ENCODE results near the gene TET1. TPM values are rescaled to one million over a fixed set of nuclear protein-coding genes. Genes with fewer than 3 reads are reported as not detected.
"Not testable (repeated sequence)": the region's sequence is repeated elsewhere in the genome, so short reads cannot be mapped to it uniquely, and the experiment has no call there.

Gene TET1
- polyA plus RNA-seq (2013, experiment 1 of 2): 17.2 TPM
- polyA plus RNA-seq (2013, experiment 2 of 2): 17.2 TPM

DNA sequence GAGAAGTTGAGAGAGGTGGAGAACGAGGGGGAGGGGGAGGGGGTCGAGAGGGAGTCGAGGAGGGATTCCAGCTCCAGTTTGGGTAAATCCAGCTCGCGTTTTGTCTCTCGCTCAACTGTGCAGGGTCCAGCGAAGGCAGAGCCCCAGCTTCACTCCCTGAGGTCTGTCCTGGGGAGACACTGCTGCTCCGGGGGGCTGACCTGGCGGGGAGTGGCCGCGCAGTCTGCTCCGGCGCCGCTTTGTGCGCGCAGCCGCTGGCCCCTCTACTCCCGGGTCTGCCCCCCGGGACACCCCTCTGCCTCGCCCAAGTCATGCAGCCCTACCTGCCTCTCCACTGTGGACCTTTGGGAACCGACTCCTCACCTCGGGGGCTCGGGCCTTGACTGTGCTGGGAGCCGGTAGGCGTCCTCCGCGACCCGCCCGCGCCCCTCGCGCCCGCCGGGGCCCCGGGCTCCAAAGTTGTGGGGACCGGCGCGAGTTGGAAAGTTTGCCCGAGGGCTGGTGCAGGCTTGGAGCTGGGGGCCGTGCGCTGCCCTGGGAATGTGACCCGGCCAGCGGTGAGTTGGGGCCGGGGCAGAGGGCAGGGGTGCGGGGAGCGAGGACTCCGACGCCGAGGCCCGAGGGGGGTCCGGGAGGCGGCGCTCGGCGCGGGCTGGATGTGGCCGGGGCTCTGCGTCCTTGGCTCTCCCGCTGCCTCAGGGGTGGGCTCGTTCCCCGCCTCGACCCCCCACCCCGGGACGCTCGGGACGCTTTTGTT is at the start of gene TET1:
TSS of gene TET1 (plus strand) at position 152 of the 757 bp plus-strand sequence. CDS start 12,002 bp downstream, outside the sequence.
- H3K9me3 ChIP-seq (replicated peaks in 1 of 2; ENCODE audit: control insufficient read depth in 2 of 2, insufficient read depth in 1 of 2, low read depth in 1 of 2, low read length in 2 of 2): no peaks in the 10 kb centered on the region
- no CpG with 5 or more reads among the region's 66 CpGs for WGBS, 2 donors (ENCODE audit: extremely low coverage in 2 of 2, insufficient read length in 2 of 2, insufficient replicate concordance in 1 of 2)
- H4K8ac ChIP-seq (ENCODE audit: low read depth, low read length): no peak within 1 kb of the TSS
- no peaks in the 10 kb centered on the region for H3K79me1 ChIP-seq (ENCODE audit: low read depth, low read length)
- peak within 1 kb of the TSS; percentile 98 for H3K18ac ChIP-seq (ENCODE audit: low read length)
- no peak within 1 kb of the TSS for H4K91ac ChIP-seq (ENCODE audit: low read depth, low read length, poor library complexity)
- peak within 1 kb of the TSS; percentile 96 for H3K23ac ChIP-seq (ENCODE audit: low read depth, low read length, poor library complexity)
- peak within 1 kb of the TSS; percentile 25 for H2BK120ac ChIP-seq (ENCODE audit: low read depth, low read length)
- peak within 1 kb of the TSS; percentile 63 for H2BK12ac ChIP-seq (ENCODE audit: low read length)
- H3K4me1 ChIP-seq (ENCODE audit: control insufficient read depth in 2 of 2, insufficient read depth in 1 of 2, low read depth in 1 of 2, low read length in 2 of 2): peaks cover 2 to 6% of the 10 kb centered on the region in 2 donors
- H2BK15ac ChIP-seq (ENCODE audit: low read length): no peak within 1 kb of the TSS
- peak within 1 kb of the TSS; percentile 92 for H2AFZ ChIP-seq (ENCODE audit: low read length)
- peaks cover 0 to 12% of the 10 kb centered on the region in 2 donors for H3K36me3 ChIP-seq (replicated peaks in 1 of 2; ENCODE audit: control insufficient read depth in 2 of 2, insufficient read depth in 2 of 2, low read length in 2 of 2)
- no peaks in the 10 kb centered on the region for H3K27me3 ChIP-seq (ENCODE audit: control insufficient read depth in 3 of 3, insufficient read depth in 3 of 3, low read depth in 1 of 3, low read length in 3 of 3)
- no peak within 1 kb of the TSS for H3K4ac ChIP-seq (ENCODE audit: low read length)
- DNase-seq (ENCODE audit: low spot score): peak; percentile 90
- H3K27ac ChIP-seq (replicated peaks; ENCODE audit: low read length): peak within 1 kb of the TSS; percentile 70
- H3K4me2 ChIP-seq (ENCODE audit: insufficient read depth, low read length, poor library complexity, severe bottlenecking): peak within 1 kb of the TSS; percentile 72
- H3K14ac ChIP-seq (ENCODE audit: low read length): peak within 1 kb of the TSS; percentile 96
- peak within 1 kb of the TSS; percentile 92 for H3K9ac ChIP-seq (ENCODE audit: low read depth, low read length, poor library complexity)
- peak within 1 kb of the TSS; percentile 85 for H2AK5ac ChIP-seq (ENCODE audit: low read depth, low read length)
- H2BK5ac ChIP-seq (ENCODE audit: low read length): peak within 1 kb of the TSS; percentile 98
- peak within 1 kb of the TSS; percentile 80 to 100 for H3K4me3 ChIP-seq (ENCODE audit: low read length in 2 of 2)

DNA sequence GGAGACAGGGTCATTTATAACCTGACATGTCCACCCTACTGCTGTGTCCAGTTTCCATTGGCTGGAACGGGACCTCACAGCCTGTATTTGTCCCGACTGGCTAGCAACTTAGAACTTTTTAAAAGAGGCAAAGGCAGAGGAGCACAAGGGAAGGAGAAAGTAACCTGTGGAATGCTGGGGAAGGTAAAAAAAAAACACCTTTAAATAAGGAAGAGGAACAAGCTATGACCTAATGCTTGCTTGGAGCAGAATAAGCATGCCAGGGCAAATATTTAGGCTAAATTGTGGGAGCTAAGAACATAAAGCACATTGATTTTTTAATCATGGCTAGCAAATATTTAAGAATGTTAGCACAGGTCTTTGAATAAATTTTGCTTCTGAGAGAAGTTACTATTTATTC is 43.9 kb upstream of the TET1 start:
- not testable (repeated sequence) for H4K8ac ChIP-seq (ENCODE audit: low read depth, low read length); H3K27ac ChIP-seq (replicated peaks; ENCODE audit: low read length); H3K18ac ChIP-seq (ENCODE audit: low read length); H3K4me3 ChIP-seq (ENCODE audit: low read length in 2 of 2); H2AFZ ChIP-seq (ENCODE audit: low read length); H3K14ac ChIP-seq (ENCODE audit: low read length); H3K9me3 ChIP-seq (replicated peaks in 1 of 2; ENCODE audit: control insufficient read depth in 2 of 2, insufficient read depth in 1 of 2, low read depth in 1 of 2, low read length in 2 of 2); H3K9ac ChIP-seq (ENCODE audit: low read depth, low read length, poor library complexity); H4K91ac ChIP-seq (ENCODE audit: low read depth, low read length, poor library complexity); H3K36me3 ChIP-seq (replicated peaks in 1 of 2; ENCODE audit: control insufficient read depth in 2 of 2, insufficient read depth in 2 of 2, low read length in 2 of 2); DNase-seq (ENCODE audit: low spot score); H2AK5ac ChIP-seq (ENCODE audit: low read depth, low read length); H2BK5ac ChIP-seq (ENCODE audit: low read length); H3K27me3 ChIP-seq (ENCODE audit: control insufficient read depth in 3 of 3, insufficient read depth in 3 of 3, low read depth in 1 of 3, low read length in 3 of 3); H3K23ac ChIP-seq (ENCODE audit: low read depth, low read length, poor library complexity); H2BK15ac ChIP-seq (ENCODE audit: low read length); H3K4me2 ChIP-seq (ENCODE audit: insufficient read depth, low read length, poor library complexity, severe bottlenecking); H3K4ac ChIP-seq (ENCODE audit: low read length); H2BK120ac ChIP-seq (ENCODE audit: low read depth, low read length); H3K79me1 ChIP-seq (ENCODE audit: low read depth, low read length); H3K4me1 ChIP-seq (ENCODE audit: control insufficient read depth in 2 of 2, insufficient read depth in 1 of 2, low read depth in 1 of 2, low read length in 2 of 2); H2BK12ac ChIP-seq (ENCODE audit: low read length)
- WGBS, 2 donors (ENCODE audit: extremely low coverage in 2 of 2, insufficient read length in 2 of 2, insufficient replicate concordance in 1 of 2): no CpG with 5 or more reads among the region's 2 CpGs

DNA sequence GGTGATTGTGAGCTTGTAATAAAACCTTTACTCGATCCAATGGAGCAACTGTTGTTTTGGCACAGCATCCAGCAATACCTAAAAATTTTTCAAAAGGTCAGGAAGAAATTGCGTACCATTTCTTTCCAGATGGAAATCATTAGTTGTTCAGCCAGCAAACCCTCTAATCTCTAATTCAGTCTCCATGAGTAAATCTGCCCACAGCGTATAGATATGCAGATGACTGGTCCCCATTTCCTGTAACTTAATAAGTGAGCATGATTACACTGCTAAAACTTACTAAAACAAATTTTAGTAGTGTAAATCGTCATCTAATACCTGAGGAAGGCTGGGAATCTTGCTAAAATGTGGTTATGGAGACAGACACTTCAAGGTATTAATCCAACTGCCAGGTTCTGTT is 43.4 kb upstream of the TET1 start:
- H3K4ac ChIP-seq (ENCODE audit: low read length): no peak overlapping the region
- no peak overlapping the region for H2BK120ac ChIP-seq (ENCODE audit: low read depth, low read length)
- H3K27ac ChIP-seq (replicated peaks; ENCODE audit: low read length): no peak overlapping the region

DNA sequence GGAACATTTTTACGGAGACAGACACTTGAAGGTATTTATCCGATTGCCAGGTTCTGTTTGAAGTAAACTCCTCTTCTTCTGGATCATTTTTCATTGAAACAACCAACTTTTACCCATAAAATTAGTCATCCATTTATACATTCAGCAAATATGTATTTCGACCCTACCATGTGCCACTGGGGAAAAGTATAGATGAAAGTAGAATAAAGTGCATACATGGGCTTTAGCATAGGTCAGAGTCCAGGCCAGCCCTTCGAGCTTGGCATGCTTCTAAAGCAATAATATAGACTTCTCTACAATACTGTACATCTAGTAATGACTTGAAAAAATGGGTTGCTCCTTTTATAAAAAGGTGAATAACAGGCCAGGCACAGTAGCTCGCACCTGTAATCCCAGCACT is 42.9 kb upstream of the TET1 start:
- Histone ChIP-seq H3K36me3 (replicated peaks in 1 of 2; ENCODE audit: control insufficient read depth in 2 of 2, insufficient read depth in 2 of 2, low read length in 2 of 2) (peaks cover 0 to 13% of the 10 kb centered on the region in 2 donors), H2BK120ac (ENCODE audit: low read depth, low read length) (no peak overlapping the region), H3K4me3 (ENCODE audit: low read length in 2 of 2) (no peak overlapping the region), H2BK12ac (ENCODE audit: low read length) (no peak overlapping the region), H2AK5ac (ENCODE audit: low read depth, low read length) (no peak overlapping the region), H3K14ac (ENCODE audit: low read length) (no peak overlapping the region), H3K27me3 (ENCODE audit: control insufficient read depth in 3 of 3, insufficient read depth in 3 of 3, low read depth in 1 of 3, low read length in 3 of 3) (no peaks in the 10 kb centered on the region), H3K9ac (ENCODE audit: low read depth, low read length, poor library complexity) (no peak overlapping the region), H3K79me1 (ENCODE audit: low read depth, low read length) (no peaks in the 10 kb centered on the region), H2BK15ac (ENCODE audit: low read length) (no peak overlapping the region), H3K18ac (ENCODE audit: low read length) (no peak overlapping the region), H3K4me1 (ENCODE audit: control insufficient read depth in 2 of 2, insufficient read depth in 1 of 2, low read depth in 1 of 2, low read length in 2 of 2) (no peaks in the 10 kb centered on the region), H4K8ac (ENCODE audit: low read depth, low read length) (no peak overlapping the region), H3K4ac (ENCODE audit: low read length) (no peak overlapping the region), H3K9me3 (replicated peaks in 1 of 2; ENCODE audit: control insufficient read depth in 2 of 2, insufficient read depth in 1 of 2, low read depth in 1 of 2, low read length in 2 of 2) (no peaks in the 10 kb centered on the region), H3K27ac (replicated peaks; ENCODE audit: low read length) (no peak overlapping the region), H3K23ac (ENCODE audit: low read depth, low read length, poor library complexity) (no peak overlapping the region), H2BK5ac (ENCODE audit: low read length) (no peak overlapping the region), H2AFZ (ENCODE audit: low read length) (no peak overlapping the region), H3K4me2 (ENCODE audit: insufficient read depth, low read length, poor library complexity, severe bottlenecking) (no peak overlapping the region), H4K91ac (ENCODE audit: low read depth, low read length, poor library complexity) (no peak overlapping the region)
- no CpG with 5 or more reads among the region's 5 CpGs for WGBS, 2 donors (ENCODE audit: extremely low coverage in 2 of 2, insufficient read length in 2 of 2, insufficient replicate concordance in 1 of 2)
- no peak for DNase-seq (ENCODE audit: low spot score)

More for the DNA sequence above, 43.4 kb upstream of the TET1 start:
- Histone ChIP-seq H3K9me3 (replicated peaks in 1 of 2; ENCODE audit: control insufficient read depth in 2 of 2, insufficient read depth in 1 of 2, low read depth in 1 of 2, low read length in 2 of 2) (no peaks in the 10 kb centered on the region), H3K4me2 (ENCODE audit: insufficient read depth, low read length, poor library complexity, severe bottlenecking) (no peak overlapping the region), H3K4me3 (ENCODE audit: low read length in 2 of 2) (no peak overlapping the region), H3K23ac (ENCODE audit: low read depth, low read length, poor library complexity) (no peak overlapping the region), H3K79me1 (ENCODE audit: low read depth, low read length) (no peaks in the 10 kb centered on the region), H3K4me1 (ENCODE audit: control insufficient read depth in 2 of 2, insufficient read depth in 1 of 2, low read depth in 1 of 2, low read length in 2 of 2) (no peaks in the 10 kb centered on the region), H2AK5ac (ENCODE audit: low read depth, low read length) (no peak overlapping the region), H4K91ac (ENCODE audit: low read depth, low read length, poor library complexity) (no peak overlapping the region), H2BK12ac (ENCODE audit: low read length) (no peak overlapping the region), H3K14ac (ENCODE audit: low read length) (no peak overlapping the region), H2BK5ac (ENCODE audit: low read length) (no peak overlapping the region), H4K8ac (ENCODE audit: low read depth, low read length) (no peak overlapping the region), H2BK15ac (ENCODE audit: low read length) (no peak overlapping the region), H3K9ac (ENCODE audit: low read depth, low read length, poor library complexity) (no peak overlapping the region), H3K27me3 (ENCODE audit: control insufficient read depth in 3 of 3, insufficient read depth in 3 of 3, low read depth in 1 of 3, low read length in 3 of 3) (no peaks in the 10 kb centered on the region), H3K18ac (ENCODE audit: low read length) (no peak overlapping the region), H2AFZ (ENCODE audit: low read length) (no peak overlapping the region), H3K36me3 (replicated peaks in 1 of 2; ENCODE audit: control insufficient read depth in 2 of 2, insufficient read depth in 2 of 2, low read length in 2 of 2) (peaks cover 0 to 10% of the 10 kb centered on the region in 2 donors)
- DNase-seq (ENCODE audit: low spot score): no peak
- no CpG with 5 or more reads among the region's 4 CpGs for WGBS, 2 donors (ENCODE audit: extremely low coverage in 2 of 2, insufficient read length in 2 of 2, insufficient replicate concordance in 1 of 2)
